ENCODE results near the gene LAMP1.
"Not testable (repeated sequence)": the region's sequence is repeated elsewhere in the genome, so short reads cannot be mapped to it uniquely, and the experiment has no call there.

The LAMP1 gene

GRCh38 chr13:113359571-113359970 is 62.5 kb downstream of the LAMP1 start:
- DNase-seq = no peak

- DNase-seq = no peak
Observed at GRCh38 chr13:113360446-113360845, 63.4 kb downstream of the LAMP1 start.

- no peak for DNase-seq
Observed at GRCh38 chr13:113361406-113361805, 64.4 kb downstream of the LAMP1 start.

GRCh38 chr13:113364311-113364889 is 67.4 kb downstream of the LAMP1 start:
- no peak for DNase-seq

- no peak for DNase-seq
Observed at GRCh38 chr13:113364901-113365582, 68.0 kb downstream of the LAMP1 start.

- no peak for DNase-seq
Observed at GRCh38 chr13:113365583-113365970, 68.5 kb downstream of the LAMP1 start.

GRCh38 chr13:113365971-113366588 is 69.0 kb downstream of the LAMP1 start:
- DNase-seq = no peak

GRCh38 chr13:113367020-113367560 is 70.1 kb downstream of the LAMP1 start:
- DNase-seq = no peak

- no peak for DNase-seq
Observed at GRCh38 chr13:113367771-113368170, 70.7 kb downstream of the LAMP1 start.

- not testable (repeated sequence) for DNase-seq
Observed at GRCh38 chr13:113368353-113368752, 71.3 kb downstream of the LAMP1 start.

GRCh38 chr13:113369189-113369588 is 72.2 kb downstream of the LAMP1 start:
- no peak for DNase-seq

- DNase-seq = no peak
Observed at GRCh38 chr13:113369881-113370280, 72.8 kb downstream of the LAMP1 start.

GRCh38 chr13:113371061-113371460 is 74.0 kb downstream of the LAMP1 start:
- no peak for DNase-seq

- DNase-seq = not testable (repeated sequence)
Observed at GRCh38 chr13:113371701-113372100, 74.7 kb downstream of the LAMP1 start.
